HG03135 (cell line): Measurements from ENCODE around the gene GALR2.
"Not testable (repeated sequence)": the region's sequence is repeated elsewhere in the genome, so short reads cannot be mapped to it uniquely, and the experiment has no call there.

Source experiments
- ATAC-seq: cut with Tn5 transposase; IDR thresholded peaks from one replicate; pipeline ENCODE4 v1.9.1; 2021; ENCODE audit warnings: mild to moderate bottlenecking, moderate library complexity; ENCODE audit not compliant: unreplicated experiment

GALR2 gene

GRCh38 chr17:76074390-76075363, at the start of gene GALR2:
Gene GALR2, plus strand, starts transcription at chr17:76074781. Its CDS starts 103 bp downstream, at chr17:76074884.
- no peak for ATAC-seq

GRCh38 chr17:76025294-76025693, 49.3 kb upstream of the GALR2 start:
- ATAC-seq: no peak

GRCh38 chr17:76026714-76027158, 47.8 kb upstream of the GALR2 start:
- ATAC-seq: no peak

- no peak for ATAC-seq
Measured at GRCh38 chr17:76027159-76027839, 47.3 kb upstream of the GALR2 start, which contains the start of gene EVPL. Gene EVPL, minus strand, starts transcription at chr17:76027306. Its CDS starts 108 bp downstream, at chr17:76027198.

- ATAC-seq: no peak
Measured at GRCh38 chr17:76032073-76032779, 42.4 kb upstream of the GALR2 start.

GRCh38 chr17:76032780-76033108, 41.8 kb upstream of the GALR2 start:
- ATAC-seq: no peak

- no peak for ATAC-seq
Measured at GRCh38 chr17:76033139-76033538, 41.4 kb upstream of the GALR2 start.

GRCh38 chr17:76034428-76035350, 39.9 kb upstream of the GALR2 start:
- no peak for ATAC-seq

GRCh38 chr17:76036497-76037261, 37.9 kb upstream of the GALR2 start:
- ATAC-seq: no peak

- ATAC-seq: no peak
Measured at GRCh38 chr17:76038050-76038449, 36.5 kb upstream of the GALR2 start.

- no peak for ATAC-seq
Measured at GRCh38 chr17:76039121-76039520, 35.5 kb upstream of the GALR2 start.

GRCh38 chr17:76040376-76040775, 34.2 kb upstream of the GALR2 start:
- ATAC-seq: no peak

GRCh38 chr17:76042868-76043267, 31.7 kb upstream of the GALR2 start:
- not testable (repeated sequence) for ATAC-seq

- ATAC-seq: not testable (repeated sequence)
Measured at GRCh38 chr17:76044475-76045007, 30.0 kb upstream of the GALR2 start.

- no peak for ATAC-seq
Measured at GRCh38 chr17:76046064-76046463, 28.5 kb upstream of the GALR2 start.

GRCh38 chr17:76048025-76048605, 26.5 kb upstream of the GALR2 start:
- ATAC-seq: no peak

- no peak for ATAC-seq
Measured at GRCh38 chr17:76048711-76049110, 25.9 kb upstream of the GALR2 start.

- no peak for ATAC-seq
Measured at GRCh38 chr17:76049239-76049638, 25.3 kb upstream of the GALR2 start.
